ENCODE measurements around the gene NOL9.

- TF ChIP-seq EZH2phosphoT487 (IDR thresholded peaks at IDR 0.05; ENCODE audit: low read depth) (no peak), CTCF (IDR thresholded peaks at IDR 0.05; ENCODE audit: low read depth, low read length) (no peak)
These were observed 82.3 kb downstream of the NOL9 start for GRCh38 chr1:6471970-6472368.
